Gastroesophageal sphincter (tissue), 3 donors: ENCODE results near the gene SOX5.

Experiments
- CTCF ChIP-seq, 4 experiments: fragments of 200-600 bp in 2 of 4; fragments of 450-650 bp in 2 of 4; sonication (generic) in 1 of 4; IDR thresholded peaks; one replicate each; pipeline ENCODE4 v1.5.1; 2017 to 2019; ENCODE audit warnings: antibody characterized with exemption in 4 of 4, mild to moderate bottlenecking in 2 of 4, moderate library complexity in 2 of 4
- EP300 ChIP-seq: sonication (generic); formaldehyde crosslinking; IDR thresholded peaks from one replicate; pipeline ENCODE4 v1.6.1; 2017; ENCODE audit warnings: antibody characterized with exemption, mild to moderate bottlenecking
- POLR2A ChIP-seq, 2 donors: fragments of 450-650 bp; IDR thresholded peaks; one replicate each; pipeline ENCODE4 v1.6.1; 2017; ENCODE audit warnings: antibody characterized with exemption in 2 of 2, mild to moderate bottlenecking in 2 of 2, moderate library complexity in 1 of 2
- POLR2AphosphoS5 ChIP-seq: sonication (generic); formaldehyde crosslinking; IDR thresholded peaks from one replicate; pipeline ENCODE4 v1.6.1; 2017; ENCODE audit warnings: antibody characterized with exemption

- TF ChIP-seq CTCF (IDR thresholded peaks at IDR 0.05) (no peak), POLR2A (IDR thresholded peaks at IDR 0.05) (no peak), EP300 (no peak), POLR2AphosphoS5 (no peak)
Measured at GRCh38 chr12:23617749-23618148, 331.7 kb downstream of the SOX5 start.
